GM06990 (cell line): ENCODE results near the gene MAP3K14.
A peak's percentile ranks its signal among the peaks of the same experiment; 100 is the strongest.

Experiments used
- DNase-seq: peaks from one replicate; pipeline ENCODE4 v3.0.0-alpha.2; 2011; ENCODE audit not compliant: insufficient read length; ENCODE audit errors: extremely low read depth
- H3K27me3 ChIP-seq: replicated peaks from 2 replicates; pipeline ENCODE4 v1.6.0; 2011; ENCODE audit warnings: low read length; ENCODE audit not compliant: control insufficient read depth, insufficient read depth
- H3K36me3 ChIP-seq: 2 replicates; pipeline ENCODE4 v1.5.1; 2011; ENCODE audit warnings: low read length; ENCODE audit not compliant: control insufficient read depth, insufficient read depth
- H3K4me3 ChIP-seq: replicated peaks from 2 replicates; pipeline ENCODE4 v1.5.1; 2011; ENCODE audit warnings: low read depth, mild to moderate bottlenecking, control low read depth, low read length
- CTCF ChIP-seq: IDR thresholded peaks from 2 replicates; pipeline ENCODE4 v1.5.1; 2011; ENCODE audit warnings: low read length, control low read depth, mild to moderate bottlenecking, inconsistent platforms; ENCODE audit not compliant: insufficient read depth, poor library complexity, severe bottlenecking

Gene MAP3K14

GRCh38 chr17:45271603-45272002 is 45.2 kb downstream of the MAP3K14 start:
- Histone ChIP-seq H3K36me3 (peaks cover 45% of the 10 kb centered on the region), H3K27me3 (no peaks in the 10 kb centered on the region)
- TF ChIP-seq CTCF = no peak

GRCh38 chr17:45270828-45271418 is 45.9 kb downstream of the MAP3K14 start:
- no peaks in the 10 kb centered on the region for H3K27me3 ChIP-seq
- peaks cover 51% of the 10 kb centered on the region for H3K36me3 ChIP-seq
- DNase-seq = no peak
- peak; percentile 72 for TF ChIP-seq CTCF
- no peak overlapping the region for H3K4me3 ChIP-seq

More at GRCh38 chr17:45271603-45272002, 45.2 kb downstream of the MAP3K14 start:
- DNase-seq = no peak
- H3K4me3 ChIP-seq = no peak overlapping the region

- no peak overlapping the region for H3K4me3 ChIP-seq
- no peak for TF ChIP-seq CTCF
- peaks cover 52% of the 10 kb centered on the region for H3K36me3 ChIP-seq
- DNase-seq = no peak
- no peaks in the 10 kb centered on the region for H3K27me3 ChIP-seq
Observed at GRCh38 chr17:45269912-45270311, 46.9 kb downstream of the MAP3K14 start.

- DNase-seq = no peak
- Histone ChIP-seq H3K4me3 (no peak overlapping the region), H3K36me3 (peaks cover 55% of the 10 kb centered on the region), H3K27me3 (no peaks in the 10 kb centered on the region)
- TF ChIP-seq CTCF = no peak
Observed at GRCh38 chr17:45267436-45268055, 49.3 kb downstream of the MAP3K14 start.

GRCh38 chr17:45266372-45266926 is 50.4 kb downstream of the MAP3K14 start:
- no peak for TF ChIP-seq CTCF
- Histone ChIP-seq H3K27me3 (no peaks in the 10 kb centered on the region), H3K4me3 (no peak overlapping the region), H3K36me3 (peaks cover 55% of the 10 kb centered on the region)
- DNase-seq = no peak

GRCh38 chr17:45265821-45266220 is 51.0 kb downstream of the MAP3K14 start:
- no peak for TF ChIP-seq CTCF
- Histone ChIP-seq H3K4me3 (no peak overlapping the region), H3K36me3 (peaks cover 52% of the 10 kb centered on the region), H3K27me3 (no peaks in the 10 kb centered on the region)
- DNase-seq = no peak
